NCI-H1048 (cell line): Measurements from ENCODE around the gene ACAD11.

ENCODE experiments used
- DNase-seq: peaks from one replicate; lab custom pipeline; 2025; lab: John Stamatoyannopoulos, UW

The ACAD11 gene

DNA sequence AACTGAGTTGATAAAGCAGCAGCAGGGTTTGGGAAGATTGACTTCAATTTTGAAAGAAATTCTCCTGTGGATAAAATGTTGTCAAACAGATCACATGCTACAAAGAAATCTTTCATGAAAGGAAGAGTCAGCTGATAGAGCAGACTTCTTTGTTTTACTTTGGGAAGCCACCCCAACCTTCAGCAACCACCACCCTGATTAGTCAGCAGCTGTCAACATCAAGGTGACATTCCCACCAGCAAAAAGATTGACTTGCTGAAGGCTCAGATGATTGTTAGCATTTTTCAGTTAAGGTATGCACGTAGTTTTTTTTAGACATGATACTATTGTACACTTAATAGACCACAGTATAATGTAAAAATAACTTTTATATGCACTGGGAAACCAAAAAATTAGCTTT, 150.1 kb downstream of the ACAD11 start:
- no peak for DNase-seq

- no peak for DNase-seq
These were observed 150.5 kb downstream of the ACAD11 start for GRCh38 chr3:132509096-132509495.
